ENCODE measurements around the gene KIAA0513.
"Not testable (repeated sequence)": the region's sequence is repeated elsewhere in the genome, so short reads cannot be mapped to it uniquely, and the experiment has no call there.

Gene KIAA0513

DNA sequence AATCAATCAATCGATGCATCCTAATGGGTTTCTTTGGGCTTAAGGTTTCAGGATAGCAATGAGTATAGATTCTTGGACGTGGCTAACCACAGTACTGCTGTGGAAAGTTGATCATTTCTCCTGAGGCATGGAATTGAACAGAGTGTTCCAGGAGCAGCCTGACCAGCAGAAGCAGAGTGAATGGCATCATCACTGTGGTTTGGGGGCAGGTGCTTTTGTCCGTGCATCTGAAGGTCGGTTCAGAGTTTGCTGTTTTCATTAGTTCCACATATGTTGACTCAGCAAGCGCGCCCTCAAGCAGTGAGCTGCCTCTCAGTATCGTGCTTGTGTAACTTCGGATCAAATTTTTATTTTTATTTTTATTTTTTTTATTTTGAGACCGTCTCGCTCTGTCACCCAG lies 24.9 kb downstream of the KIAA0513 start:
- Mint-ChIP-seq H3K27me3 (no peaks in the 10 kb centered on the region), H3K9me3 (no peaks in the 10 kb centered on the region), H3K4me1 (ENCODE audit: low read depth in 2 of 2) (peaks cover 25 to 27% of the 10 kb centered on the region in 2 donors), H3K27ac (peak overlapping the region in 1 of 2 donors; percentile 35), H3K4me3 (no peak overlapping the region), H3K36me3 (ENCODE audit: insufficient read depth) (peaks cover 14% of the 10 kb centered on the region)
- no peak for ATAC-seq (replicated peaks)
- no peak for DNase-seq

DNA sequence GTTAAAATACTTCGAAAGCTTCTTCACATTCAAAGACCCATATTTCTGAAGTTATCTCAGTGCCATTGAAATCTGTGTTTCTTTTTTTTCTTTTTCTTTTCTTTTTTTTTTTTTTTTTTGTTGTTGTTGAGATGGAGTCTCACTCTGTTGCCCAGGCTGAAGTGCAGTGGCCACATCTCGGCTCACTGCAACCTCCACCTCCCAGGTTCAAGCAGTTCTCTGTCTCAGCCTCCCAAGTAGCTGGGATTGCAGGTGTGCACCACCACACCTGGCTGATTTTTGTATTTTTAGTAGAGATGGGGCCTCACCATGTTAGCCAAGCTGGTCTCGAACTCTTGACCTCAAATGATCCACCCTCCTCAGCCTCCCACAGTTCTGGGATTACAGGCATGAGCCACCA lies 26.7 kb downstream of the KIAA0513 start:
- not testable (repeated sequence) for ATAC-seq (replicated peaks); H3K27me3 Mint-ChIP-seq; H3K27ac Mint-ChIP-seq; H3K4me3 Mint-ChIP-seq; DNase-seq; H3K9me3 Mint-ChIP-seq
- peaks cover 17% of the 10 kb centered on the region for H3K36me3 Mint-ChIP-seq (ENCODE audit: insufficient read depth)
- peaks cover 30 to 31% of the 10 kb centered on the region in 2 donors for H3K4me1 Mint-ChIP-seq (ENCODE audit: low read depth in 2 of 2)

DNA sequence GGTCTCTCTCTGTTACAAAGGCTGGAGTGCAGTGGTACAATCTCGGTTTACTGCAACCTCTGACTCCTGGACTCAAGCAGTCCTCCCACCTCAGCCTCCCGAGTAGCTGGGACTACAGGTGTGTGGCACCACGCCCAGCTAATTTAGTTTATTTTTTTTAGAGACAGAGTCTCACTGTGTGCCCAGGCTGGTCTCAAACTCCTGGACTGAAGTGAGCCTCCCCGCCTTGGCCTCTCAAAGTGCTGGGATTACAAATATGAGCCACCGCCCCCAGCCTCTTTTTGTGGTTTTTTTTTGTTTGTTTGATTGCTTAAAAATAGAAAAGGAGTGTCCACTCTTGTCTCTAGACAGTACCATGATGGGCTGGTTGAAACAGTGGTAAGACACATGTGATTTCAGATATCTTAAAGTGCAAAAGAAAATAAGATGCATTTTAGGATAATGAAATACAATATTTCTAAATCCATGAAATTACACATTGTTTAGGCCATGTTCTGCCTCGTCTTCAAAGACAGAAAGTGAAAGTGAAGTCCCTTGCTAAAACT lies 27.4 kb downstream of the KIAA0513 start:
- no peaks in the 10 kb centered on the region for H3K27me3 Mint-ChIP-seq
- peaks cover 17% of the 10 kb centered on the region for H3K36me3 Mint-ChIP-seq (ENCODE audit: insufficient read depth)
- no peak for ATAC-seq (replicated peaks)
- H3K9me3 Mint-ChIP-seq = no peaks in the 10 kb centered on the region
- peak overlapping the region; percentile 88 to 94 for H3K27ac Mint-ChIP-seq
- H3K4me3 Mint-ChIP-seq = peak overlapping the region; percentile 60 to 85
- H3K4me1 Mint-ChIP-seq (ENCODE audit: low read depth in 2 of 2) = peaks cover 30 to 31% of the 10 kb centered on the region in 2 donors
- no peak for DNase-seq

DNA sequence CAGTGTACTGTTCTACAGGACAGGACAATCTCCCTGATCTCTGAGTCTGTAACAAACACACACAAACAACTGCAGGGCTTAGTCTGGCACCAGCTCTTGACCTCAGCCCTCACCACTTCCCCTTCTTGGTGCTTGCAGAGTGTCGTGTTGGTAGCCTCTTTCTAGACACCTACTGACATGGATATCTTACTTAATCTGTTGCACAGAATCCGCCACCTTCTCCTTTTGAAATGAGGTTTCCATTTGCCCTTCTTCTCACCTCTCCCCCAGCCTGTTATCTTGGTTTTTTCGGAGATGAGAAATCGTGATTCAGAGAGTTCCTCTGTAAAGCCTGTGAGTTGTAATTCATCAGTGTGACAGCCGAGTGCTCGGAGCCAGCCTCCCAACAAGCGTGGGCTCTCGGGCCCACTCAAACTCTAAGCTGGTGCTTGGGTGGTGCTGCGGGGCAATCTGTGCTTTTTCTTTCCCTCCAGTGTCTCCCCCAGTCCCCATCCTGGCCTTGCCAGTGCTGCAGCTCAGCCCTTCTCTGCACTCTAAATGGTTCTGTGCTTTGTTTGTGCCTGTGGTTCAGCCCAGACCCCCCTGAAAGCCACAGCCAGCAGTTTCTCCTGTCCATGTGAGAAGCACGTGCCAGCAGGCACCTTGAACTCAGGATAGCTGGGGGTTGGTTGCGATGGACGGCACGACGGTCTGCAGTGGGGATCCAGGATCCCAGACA lies 28.1 kb downstream of the KIAA0513 start:
- Mint-ChIP-seq H3K4me1 (ENCODE audit: low read depth in 2 of 2) (peaks cover 30 to 31% of the 10 kb centered on the region in 2 donors), H3K27ac (peak overlapping the region; percentile 88 to 94), H3K4me3 (peak overlapping the region; percentile 60 to 85), H3K27me3 (no peaks in the 10 kb centered on the region), H3K36me3 (ENCODE audit: insufficient read depth) (peaks cover 16% of the 10 kb centered on the region), H3K9me3 (no peaks in the 10 kb centered on the region)
- peak; percentile 94 for ATAC-seq (replicated peaks)
- DNase-seq = peak; percentile 75 to 78 (median 77)

DNA sequence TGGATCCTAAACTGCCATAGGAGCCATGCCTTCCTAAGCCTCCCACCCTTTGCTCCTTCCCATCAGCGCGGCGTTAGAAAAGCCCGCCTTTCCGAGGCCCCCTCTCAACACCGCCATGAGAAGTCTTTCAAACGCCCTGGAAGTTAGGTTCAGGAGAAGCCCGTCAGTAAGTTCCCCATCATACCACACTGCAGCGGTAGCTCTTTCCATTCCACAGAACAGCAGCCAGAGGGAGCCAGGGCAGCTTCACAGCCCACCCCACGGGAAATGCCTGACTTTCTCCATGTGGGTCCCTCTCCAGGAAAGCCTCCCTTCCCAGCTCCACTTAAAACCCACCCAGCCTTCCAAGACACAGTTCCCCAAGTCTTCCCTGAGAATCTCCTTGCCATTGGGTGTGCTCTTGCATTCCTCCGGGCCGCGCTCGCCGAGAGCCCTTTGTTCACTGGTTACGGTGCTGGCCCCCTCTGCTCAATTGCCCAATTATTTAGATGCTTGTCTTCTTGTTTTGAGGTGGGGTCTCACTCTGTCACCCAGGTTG lies 28.7 kb downstream of the KIAA0513 start:
- H3K27ac Mint-ChIP-seq = peak overlapping the region; percentile 88 to 94
- H3K4me3 Mint-ChIP-seq = peak overlapping the region; percentile 60 to 85
- no peaks in the 10 kb centered on the region for H3K27me3 Mint-ChIP-seq
- DNase-seq (no peak), ATAC-seq (replicated peaks) (no peak)
- H3K4me1 Mint-ChIP-seq (ENCODE audit: low read depth in 2 of 2) = peaks cover 30 to 32% of the 10 kb centered on the region in 2 donors
- H3K9me3 Mint-ChIP-seq = no peaks in the 10 kb centered on the region
- peaks cover 13% of the 10 kb centered on the region for H3K36me3 Mint-ChIP-seq (ENCODE audit: insufficient read depth)

DNA sequence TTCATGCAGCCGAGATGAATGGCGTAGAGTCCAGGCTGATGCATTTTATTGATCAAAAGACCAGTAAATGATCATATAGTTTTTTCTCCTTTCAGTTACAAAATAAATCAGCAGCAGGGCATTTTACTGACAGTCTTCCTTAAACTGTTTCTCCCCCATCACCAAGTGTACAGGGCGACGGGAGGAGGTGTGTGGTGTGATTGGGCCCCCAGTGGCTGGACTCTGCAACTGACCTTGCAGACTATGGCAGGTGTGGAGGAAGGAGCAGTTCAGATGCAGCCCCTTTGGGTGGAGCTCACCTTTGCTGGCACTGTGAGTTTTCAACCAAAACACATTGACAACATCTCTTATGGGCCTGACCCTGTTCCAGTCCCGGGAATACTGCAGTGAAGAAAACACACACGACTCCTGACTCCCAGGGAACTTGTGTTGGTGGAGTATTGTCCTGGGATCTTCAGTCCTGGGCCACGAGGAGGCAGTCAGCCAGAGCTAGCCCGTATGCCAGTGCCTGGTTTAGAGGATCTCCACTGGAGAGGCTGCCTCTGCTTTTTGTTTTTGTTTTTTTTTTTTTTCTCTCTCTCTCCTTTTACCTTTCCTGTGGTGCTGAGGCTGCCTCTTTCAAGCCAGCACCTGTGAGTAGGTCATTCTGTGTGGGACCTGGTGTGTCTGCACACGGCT lies 29.8 kb downstream of the KIAA0513 start:
- Mint-ChIP-seq H3K27ac (peak overlapping the region; percentile 88 to 94), H3K4me1 (ENCODE audit: low read depth in 2 of 2) (peaks cover 30 to 33% of the 10 kb centered on the region in 2 donors), H3K27me3 (no peaks in the 10 kb centered on the region), H3K4me3 (peak overlapping the region; percentile 60 to 85), H3K9me3 (no peaks in the 10 kb centered on the region), H3K36me3 (ENCODE audit: insufficient read depth) (peaks cover 13% of the 10 kb centered on the region)
- DNase-seq (no peak), ATAC-seq (replicated peaks) (no peak)

DNA sequence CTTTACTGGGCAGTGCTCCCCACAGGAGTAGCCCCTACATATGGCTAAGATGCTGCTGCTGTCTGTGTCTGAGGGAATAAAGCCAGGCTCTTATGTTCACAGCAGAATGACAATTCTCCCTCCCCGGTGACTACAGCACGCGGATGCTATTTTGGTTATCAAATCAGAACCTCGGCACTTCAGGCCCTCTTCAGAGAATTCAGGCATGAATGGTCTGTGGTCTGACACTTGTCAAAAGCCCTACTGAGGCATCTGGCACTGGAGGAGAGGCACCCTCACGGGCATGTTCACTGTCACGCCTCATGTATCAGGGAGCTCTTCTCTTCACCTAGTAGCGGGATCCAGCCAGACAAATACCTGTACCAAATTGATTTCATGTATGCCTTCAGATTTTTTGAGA lies 30.4 kb downstream of the KIAA0513 start:
- Mint-ChIP-seq H3K4me3 (peak overlapping the region in 1 of 2 donors; percentile 35), H3K4me1 (ENCODE audit: low read depth in 2 of 2) (peaks cover 30 to 33% of the 10 kb centered on the region in 2 donors), H3K27me3 (no peaks in the 10 kb centered on the region), H3K27ac (peak overlapping the region; percentile 18 to 94), H3K36me3 (ENCODE audit: insufficient read depth) (peaks cover 13% of the 10 kb centered on the region), H3K9me3 (no peaks in the 10 kb centered on the region)
- no peak for DNase-seq
- ATAC-seq (replicated peaks) = no peak

DNA sequence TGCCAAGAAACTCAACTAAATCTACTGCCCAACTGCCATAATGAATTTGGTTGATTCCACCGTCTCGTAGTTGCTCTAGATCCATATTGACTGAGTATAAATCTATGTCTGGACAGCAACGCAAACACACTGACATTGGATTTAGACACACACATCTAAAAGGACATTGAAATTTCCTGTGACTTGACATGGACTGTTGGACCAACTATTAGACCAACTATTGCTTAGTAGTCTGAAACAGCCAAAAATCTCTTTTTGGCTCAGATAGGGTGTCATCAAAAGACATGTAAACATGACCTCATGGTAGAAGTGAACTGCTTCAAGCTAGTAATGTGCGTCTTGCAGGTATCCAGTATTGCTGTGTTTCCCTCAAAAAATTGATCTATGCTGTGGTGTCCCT lies 31.3 kb downstream of the KIAA0513 start:
- Mint-ChIP-seq H3K4me1 (ENCODE audit: low read depth in 2 of 2) (peaks cover 30 to 33% of the 10 kb centered on the region in 2 donors), H3K27ac (peak overlapping the region in 1 of 2 donors; percentile 28), H3K9me3 (no peaks in the 10 kb centered on the region), H3K27me3 (no peaks in the 10 kb centered on the region), H3K4me3 (no peak overlapping the region), H3K36me3 (ENCODE audit: insufficient read depth) (peaks cover 13% of the 10 kb centered on the region)
- DNase-seq (no peak), ATAC-seq (replicated peaks) (no peak)

DNA sequence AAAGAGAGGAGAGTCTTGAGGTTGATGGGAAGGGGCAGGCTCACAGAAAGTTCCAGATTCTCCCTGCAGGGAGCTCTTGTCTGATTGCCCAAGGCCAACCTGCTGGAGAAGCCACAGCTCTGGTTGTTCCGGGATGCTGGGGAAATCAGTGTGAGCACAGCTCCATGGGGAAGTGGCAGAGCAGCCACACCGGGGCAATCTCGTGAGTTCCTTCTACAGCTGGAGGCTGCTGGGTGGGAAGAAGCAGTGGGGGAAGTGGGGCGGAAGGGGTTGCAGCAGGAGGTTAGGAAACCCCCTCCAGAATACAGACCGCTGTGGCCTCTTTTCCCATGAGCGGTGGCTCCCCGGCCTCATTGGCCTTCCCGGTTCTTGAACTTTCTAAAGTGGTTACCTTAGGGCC lies 34.0 kb downstream of the KIAA0513 start:
- peaks cover 3% of the 10 kb centered on the region for H3K36me3 Mint-ChIP-seq (ENCODE audit: insufficient read depth)
- H3K9me3 Mint-ChIP-seq = no peaks in the 10 kb centered on the region
- ATAC-seq (replicated peaks) = peak; percentile 39
- no peaks in the 10 kb centered on the region for H3K27me3 Mint-ChIP-seq
- peaks cover 14 to 19% of the 10 kb centered on the region in 2 donors for H3K4me1 Mint-ChIP-seq (ENCODE audit: low read depth in 2 of 2)
- H3K4me3 Mint-ChIP-seq = no peak overlapping the region
- H3K27ac Mint-ChIP-seq = no peak overlapping the region
- no peak for DNase-seq

DNA sequence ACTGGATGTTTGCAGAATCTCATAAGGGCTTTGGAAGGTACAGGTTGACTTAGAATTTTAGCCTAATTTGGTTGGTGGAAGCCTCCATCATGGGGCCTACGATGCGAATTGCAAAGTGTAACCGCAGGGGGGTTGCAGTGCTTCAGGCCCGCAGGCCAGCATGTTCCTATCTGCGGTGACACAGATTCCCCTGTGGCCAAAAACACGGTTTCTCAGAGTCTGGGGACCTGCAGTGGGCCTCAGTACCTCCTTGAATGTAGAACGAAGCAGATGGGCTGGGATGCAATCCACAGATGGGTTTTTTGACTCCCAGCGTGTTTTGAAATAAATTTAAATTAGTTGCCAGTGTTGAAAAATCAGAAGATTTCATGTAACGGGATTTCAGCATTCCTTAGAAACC lies 34.7 kb downstream of the KIAA0513 start:
- Mint-ChIP-seq H3K36me3 (ENCODE audit: insufficient read depth) (peaks cover 3% of the 10 kb centered on the region), H3K4me1 (ENCODE audit: low read depth in 2 of 2) (peaks cover 8 to 12% of the 10 kb centered on the region in 2 donors), H3K4me3 (no peak overlapping the region), H3K27ac (no peak overlapping the region), H3K27me3 (no peaks in the 10 kb centered on the region), H3K9me3 (no peaks in the 10 kb centered on the region)
- ATAC-seq (replicated peaks) (no peak), DNase-seq (no peak)

DNA sequence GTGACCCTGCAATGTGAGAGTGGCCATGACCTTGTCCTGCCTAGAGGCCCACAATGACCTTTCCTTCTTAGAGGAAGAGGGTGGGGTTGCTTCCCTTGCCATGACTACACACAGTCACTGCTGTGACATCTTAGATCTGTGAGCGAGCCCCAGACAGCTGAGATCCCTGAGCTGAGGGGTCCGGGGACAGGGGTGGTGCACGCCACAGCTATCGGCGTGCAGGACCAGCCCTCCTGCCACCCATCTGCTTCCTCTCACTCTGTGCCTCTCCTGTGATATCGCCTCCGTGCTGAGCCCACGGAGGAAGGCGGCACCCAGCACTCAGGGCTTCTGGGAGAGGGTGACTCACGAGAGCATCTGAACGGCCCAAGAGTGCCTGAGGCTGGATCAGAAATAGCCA lies 35.2 kb downstream of the KIAA0513 start:
- Mint-ChIP-seq H3K27me3 (no peaks in the 10 kb centered on the region), H3K4me3 (no peak overlapping the region), H3K36me3 (ENCODE audit: insufficient read depth) (peaks cover 3% of the 10 kb centered on the region), H3K4me1 (ENCODE audit: low read depth in 2 of 2) (peaks cover 2 to 8% of the 10 kb centered on the region in 2 donors), H3K9me3 (no peaks in the 10 kb centered on the region), H3K27ac (no peak overlapping the region)
- no peak for ATAC-seq (replicated peaks)
- no peak for DNase-seq

DNA sequence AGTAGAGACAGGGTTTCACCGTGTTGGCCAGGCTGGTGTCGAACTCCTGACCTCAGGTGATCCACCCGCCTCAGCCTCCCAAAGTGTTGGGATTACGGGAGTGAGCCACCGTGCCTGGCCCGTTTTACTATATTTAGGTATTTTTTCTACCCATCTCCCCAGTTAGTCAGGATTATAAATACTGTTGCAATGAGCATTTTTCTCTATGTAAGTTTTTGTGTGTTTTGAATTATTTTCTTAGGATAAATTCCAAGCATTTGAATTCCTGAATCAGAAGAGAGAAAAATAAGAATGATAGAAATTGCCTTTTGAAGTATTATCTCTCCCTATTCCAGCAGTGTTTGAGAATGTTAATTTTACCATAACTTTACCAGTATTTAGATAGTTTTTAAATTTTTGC lies 36.6 kb downstream of the KIAA0513 start:
- H3K27ac Mint-ChIP-seq = no peak overlapping the region
- ATAC-seq (replicated peaks) (no peak), DNase-seq (no peak)
- H3K9me3 Mint-ChIP-seq = no peaks in the 10 kb centered on the region
- H3K4me3 Mint-ChIP-seq = no peak overlapping the region
- H3K27me3 Mint-ChIP-seq = no peaks in the 10 kb centered on the region
- no peaks in the 10 kb centered on the region for H3K36me3 Mint-ChIP-seq (ENCODE audit: insufficient read depth)
- peaks cover 0 to 6% of the 10 kb centered on the region in 2 donors for H3K4me1 Mint-ChIP-seq (ENCODE audit: low read depth in 2 of 2)

DNA sequence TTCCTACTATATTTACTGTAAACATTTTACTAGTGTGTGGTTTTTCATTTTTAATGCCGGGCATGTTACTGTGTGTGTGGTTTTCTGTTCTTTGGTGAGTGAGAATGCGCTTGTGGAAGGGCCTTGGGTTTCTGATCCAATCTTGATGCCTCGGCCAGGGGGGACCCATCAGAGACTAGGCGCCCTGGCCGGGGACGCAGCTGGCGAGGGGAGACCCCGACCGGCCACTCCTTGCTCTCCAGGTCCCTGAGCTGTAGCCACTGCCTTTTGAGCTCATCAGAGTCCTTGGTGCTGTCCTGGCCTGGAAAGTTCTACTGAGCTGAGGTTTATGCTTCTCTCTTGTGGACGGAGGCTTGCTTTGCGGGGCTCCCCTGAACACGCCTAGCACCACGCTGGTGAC lies 37.5 kb downstream of the KIAA0513 start:
- H3K36me3 Mint-ChIP-seq (ENCODE audit: insufficient read depth) = no peaks in the 10 kb centered on the region
- H3K27me3 Mint-ChIP-seq = no peaks in the 10 kb centered on the region
- no peaks in the 10 kb centered on the region for H3K9me3 Mint-ChIP-seq
- ATAC-seq (replicated peaks) = no peak
- H3K27ac Mint-ChIP-seq = no peak overlapping the region
- H3K4me3 Mint-ChIP-seq = no peak overlapping the region
- peaks cover 0 to 6% of the 10 kb centered on the region in 2 donors for H3K4me1 Mint-ChIP-seq (ENCODE audit: low read depth in 2 of 2)
- no peak for DNase-seq

All from effector memory CD8-positive, alpha-beta T cell (primary cell).